KMS-11 (cell line): Measurements from ENCODE around the gene LSR.

Experiments used
- H2AFZ ChIP-seq: fragments of 200-600 bp; sonication (generic); 2 replicates; pipeline ENCODE4 v1.6.1; 2016; ENCODE audit warnings: antibody characterized with exemption, mixed run types, low read depth
- H3K27ac ChIP-seq: fragments of 200-600 bp; sonication (generic); 2 replicates; pipeline ENCODE4 v1.6.1; 2016; ENCODE audit warnings: mild to moderate bottlenecking, mixed run types
- H3K27me3 ChIP-seq: fragments of 200-600 bp; sonication (generic); 2 replicates; pipeline ENCODE4 v1.6.1; 2017; ENCODE audit warnings: mild to moderate bottlenecking, low read depth, mixed run types, moderate library complexity; ENCODE audit not compliant: insufficient read depth
- H3K36me3 ChIP-seq: fragments of 200-600 bp; sonication (generic); 2 replicates; pipeline ENCODE4 v1.6.1; 2017; ENCODE audit warnings: mild to moderate bottlenecking, mixed run types; ENCODE audit not compliant: insufficient read depth
- H3K4me1 ChIP-seq: fragments of 200-600 bp; sonication (generic); 2 replicates; pipeline ENCODE4 v1.6.1; 2016; ENCODE audit warnings: mild to moderate bottlenecking, low read depth, mixed run types; ENCODE audit not compliant: poor library complexity, severe bottlenecking
- H3K4me2 ChIP-seq: fragments of 200-600 bp; sonication (generic); 2 replicates; pipeline ENCODE4 v1.7.0; 2016; ENCODE audit warnings: mild to moderate bottlenecking, mixed run types
- H3K4me3 ChIP-seq: fragments of 200-600 bp; sonication (generic); IDR thresholded peaks from 2 replicates; pipeline ENCODE4 v1.6.1; 2017; ENCODE audit warnings: low read depth, low read length, mixed read lengths; ENCODE audit not compliant: insufficient read depth
- H3K79me2 ChIP-seq: fragments of 200-600 bp; sonication (generic); 2 replicates; pipeline ENCODE4 v1.6.1; 2016; ENCODE audit warnings: low read depth, mixed run types; ENCODE audit not compliant: insufficient read depth
- H3K9ac ChIP-seq: fragments of 200-600 bp; sonication (generic); 2 replicates; pipeline ENCODE4 v1.6.1; 2016; ENCODE audit warnings: mild to moderate bottlenecking, mixed run types
- H4K20me1 ChIP-seq: fragments of 200-600 bp; sonication (generic); 2 replicates; pipeline ENCODE4 v1.6.1; 2016; ENCODE audit warnings: mild to moderate bottlenecking, mixed run types; ENCODE audit not compliant: insufficient read depth
- TF ChIP-seq, protein P1 (sequence below): fragments of 200-600 bp; sonication (generic); conservative IDR thresholded peaks from 2 replicates; pipeline ENCODE4 v1.6.1; 2017; ENCODE audit warnings: low read depth, mild to moderate bottlenecking, antibody characterized with exemption, low read length, moderate library complexity, mixed read lengths

Gene LSR

DNA sequence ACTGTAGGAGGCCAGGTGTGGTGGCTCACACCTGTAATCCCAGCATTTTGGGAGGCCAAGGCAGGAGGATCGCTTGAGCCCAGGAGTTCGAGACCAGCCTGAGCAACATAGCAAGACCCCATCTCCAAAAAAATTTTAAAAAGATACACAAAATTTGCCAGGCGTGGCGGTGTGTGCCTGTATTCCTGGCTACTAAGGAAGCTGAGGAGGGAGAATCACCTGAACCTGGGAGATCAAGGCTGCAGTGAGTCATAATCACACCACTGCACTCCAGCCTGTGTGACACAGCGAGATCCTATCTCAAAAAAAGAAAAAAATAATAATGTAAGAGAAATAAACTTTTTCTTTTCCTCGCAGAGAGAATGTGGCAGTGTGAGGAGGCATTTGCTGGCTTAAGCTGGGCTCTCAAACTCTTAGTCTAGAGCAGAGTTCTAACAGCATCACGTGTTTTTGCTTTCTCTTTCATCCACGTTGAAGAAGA is 41.4 kb upstream of the LSR start:
- Histone ChIP-seq H3K4me2 (peak overlapping the region; percentile 42; the same call in 1 of the 2 replicates), H3K4me1 (peaks cover 65% of the 10 kb centered on the region), H3K27me3 (no peaks in the 10 kb centered on the region), H3K36me3 (no peaks in the 10 kb centered on the region), H3K4me3 (no peak overlapping the region), H2AFZ (no peak overlapping the region; the same call in 1 of the 2 replicates), H3K79me2 (no peaks in the 10 kb centered on the region), H3K27ac (peak overlapping the region; percentile 78), H3K9ac (peak overlapping the region; percentile 25; the same call in 1 of the 2 replicates), H4K20me1 (no peaks in the 10 kb centered on the region)
- TF ChIP-seq, protein P1, sequence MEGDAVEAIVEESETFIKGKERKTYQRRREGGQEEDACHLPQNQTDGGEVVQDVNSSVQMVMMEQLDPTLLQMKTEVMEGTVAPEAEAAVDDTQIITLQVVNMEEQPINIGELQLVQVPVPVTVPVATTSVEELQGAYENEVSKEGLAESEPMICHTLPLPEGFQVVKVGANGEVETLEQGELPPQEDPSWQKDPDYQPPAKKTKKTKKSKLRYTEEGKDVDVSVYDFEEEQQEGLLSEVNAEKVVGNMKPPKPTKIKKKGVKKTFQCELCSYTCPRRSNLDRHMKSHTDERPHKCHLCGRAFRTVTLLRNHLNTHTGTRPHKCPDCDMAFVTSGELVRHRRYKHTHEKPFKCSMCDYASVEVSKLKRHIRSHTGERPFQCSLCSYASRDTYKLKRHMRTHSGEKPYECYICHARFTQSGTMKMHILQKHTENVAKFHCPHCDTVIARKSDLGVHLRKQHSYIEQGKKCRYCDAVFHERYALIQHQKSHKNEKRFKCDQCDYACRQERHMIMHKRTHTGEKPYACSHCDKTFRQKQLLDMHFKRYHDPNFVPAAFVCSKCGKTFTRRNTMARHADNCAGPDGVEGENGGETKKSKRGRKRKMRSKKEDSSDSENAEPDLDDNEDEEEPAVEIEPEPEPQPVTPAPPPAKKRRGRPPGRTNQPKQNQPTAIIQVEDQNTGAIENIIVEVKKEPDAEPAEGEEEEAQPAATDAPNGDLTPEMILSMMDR: no peak

DNA sequence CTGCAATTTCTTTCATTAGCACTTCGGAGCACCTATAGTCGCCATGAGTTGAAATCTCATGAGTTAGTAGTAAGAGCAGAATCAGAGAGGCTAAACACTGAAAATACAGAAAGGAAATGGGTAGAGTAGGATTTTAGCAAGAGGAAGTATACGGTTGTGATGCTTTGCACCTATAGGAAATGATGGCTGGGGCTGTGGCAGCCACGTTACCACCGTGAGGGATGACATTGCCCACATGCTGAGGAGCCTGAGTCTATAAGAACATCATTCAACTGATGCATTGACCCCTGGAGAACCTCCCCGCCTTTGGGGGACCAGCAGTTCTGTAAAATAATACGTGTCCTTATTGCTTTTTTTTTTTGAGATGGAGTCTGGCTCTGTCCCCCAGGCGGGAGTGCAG is 40.7 kb upstream of the LSR start:
- Histone ChIP-seq H4K20me1 (no peaks in the 10 kb centered on the region), H3K4me2 (no peak overlapping the region), H3K9ac (no peak overlapping the region), H2AFZ (no peak overlapping the region), H3K36me3 (no peaks in the 10 kb centered on the region), H3K79me2 (no peaks in the 10 kb centered on the region), H3K4me1 (peaks cover 72% of the 10 kb centered on the region), H3K27me3 (no peaks in the 10 kb centered on the region), H3K27ac (0 out of 2 replicates have a peak overlapping the region, but pooled peaks have one; percentile 78), H3K4me3 (no peak overlapping the region)
- TF ChIP-seq, protein P1: no peak

DNA sequence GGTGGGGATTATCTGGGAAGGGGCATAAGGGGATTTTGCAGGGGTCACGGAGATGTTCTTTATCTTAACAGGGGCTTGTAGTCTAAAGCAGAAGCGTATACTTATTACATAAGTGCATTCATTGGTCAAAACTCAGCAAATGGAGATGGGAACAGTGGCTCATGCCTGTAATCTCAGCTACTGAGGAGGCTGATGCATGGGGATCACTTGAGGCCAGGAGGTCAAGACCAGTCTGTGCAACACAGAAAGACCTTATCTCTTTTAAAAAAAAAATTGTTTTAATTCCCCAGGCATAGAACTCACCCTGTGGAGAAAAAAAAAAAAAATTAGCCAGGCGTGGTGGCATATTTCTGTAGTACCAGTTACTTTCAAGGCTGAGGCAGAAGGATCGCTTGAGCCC is 39.2 kb upstream of the LSR start:
- H3K4me1 ChIP-seq: peaks cover 77% of the 10 kb centered on the region
- H3K27ac ChIP-seq: no peak overlapping the region
- no peak overlapping the region for H2AFZ ChIP-seq
- H3K79me2 ChIP-seq: no peaks in the 10 kb centered on the region
- H3K27me3 ChIP-seq: no peaks in the 10 kb centered on the region
- no peak overlapping the region for H3K4me2 ChIP-seq
- H3K9ac ChIP-seq: no peak overlapping the region
- no peaks in the 10 kb centered on the region for H3K36me3 ChIP-seq
- TF ChIP-seq, protein P1: no peak
- H4K20me1 ChIP-seq: no peaks in the 10 kb centered on the region
- no peak overlapping the region for H3K4me3 ChIP-seq

DNA sequence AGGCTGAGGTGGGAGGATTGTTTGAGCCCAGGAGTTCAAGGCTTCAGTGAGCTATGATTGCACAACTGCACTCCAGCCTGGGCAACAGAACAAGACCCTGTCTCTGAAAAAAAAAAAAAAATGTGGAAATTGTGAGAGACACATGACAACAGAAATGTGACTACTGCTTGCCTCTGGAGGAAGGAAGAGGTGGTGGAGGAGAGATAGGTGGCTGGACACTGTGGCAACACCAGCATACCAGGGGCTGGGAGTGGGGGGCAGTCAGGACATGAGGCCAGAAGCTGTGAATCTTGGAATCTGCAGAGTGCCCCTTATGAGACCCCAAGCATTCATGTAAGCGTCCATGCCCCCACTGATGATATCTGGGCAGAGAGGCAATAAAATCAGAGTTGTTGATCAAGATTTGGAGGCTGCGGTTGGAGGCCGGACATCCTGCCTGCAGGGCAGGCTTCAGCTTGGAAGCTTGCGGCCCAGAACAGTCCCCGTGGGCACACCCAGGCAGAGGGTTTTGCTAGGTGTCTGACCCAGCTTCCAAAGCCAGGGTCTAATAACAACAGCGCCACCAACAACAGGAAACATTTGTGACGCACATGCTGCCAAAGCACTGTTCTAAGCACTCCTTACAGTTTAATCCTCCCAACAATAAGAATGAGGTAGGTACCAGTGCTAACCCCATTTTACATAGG is 37.1 kb upstream of the LSR start:
- Histone ChIP-seq H3K36me3 (no peaks in the 10 kb centered on the region), H3K4me2 (no peak overlapping the region), H2AFZ (no peak overlapping the region), H4K20me1 (no peaks in the 10 kb centered on the region), H3K27me3 (no peaks in the 10 kb centered on the region), H3K79me2 (no peaks in the 10 kb centered on the region), H3K9ac (no peak overlapping the region), H3K4me3 (no peak overlapping the region), H3K27ac (no peak overlapping the region), H3K4me1 (peaks cover 77% of the 10 kb centered on the region)
- TF ChIP-seq, protein P1: no peak
